HG03439 (cell line): Measurements from ENCODE around the gene CSKMT.

Source experiments
- ATAC-seq: cut with Tn5 transposase; IDR thresholded peaks from one replicate; pipeline ENCODE4 v1.9.1; 2021; ENCODE audit warnings: mild to moderate bottlenecking, moderate library complexity; ENCODE audit not compliant: unreplicated experiment

Gene CSKMT

GRCh38 chr11:62715150-62716130, 50.3 kb downstream of the CSKMT start:
- ATAC-seq, result no peak

- ATAC-seq, result no peak
These were observed 51.1 kb downstream of the CSKMT start for GRCh38 chr11:62716206-62716605.

GRCh38 chr11:62716816-62717215, 51.7 kb downstream of the CSKMT start:
- ATAC-seq, result no peak
